GM23338 (cell line): ENCODE results near the gene IFRD1.

ENCODE experiments used
- CREB1 ChIP-seq: fragments of 250-450 bp; sonication (Bioruptor Pico); IDR thresholded peaks from 2 replicates; pipeline ENCODE4 v1.5.0; 2020; ENCODE audit warnings: low read depth, mild to moderate bottlenecking, moderate library complexity
- CTCF ChIP-seq, 2 experiments: fragments of 200-600 bp in 1 of 2; sonication (generic) in 1 of 2; conservative IDR thresholded peaks; 2 replicates each; pipeline versions ENCODE4 v1.5.1 to v1.6.1; 2016 to 2017; ENCODE audit warnings: antibody characterized with exemption in 2 of 2, low read depth in 2 of 2, mild to moderate bottlenecking in 2 of 2, moderate library complexity in 1 of 2
- ETS1 ChIP-seq: IDR thresholded peaks from 2 replicates; pipeline ENCODE4 v1.6.1; 2016; ENCODE audit warnings: antibody characterized with exemption
- EZH2 ChIP-seq: fragments of 200-600 bp; sonication (generic); IDR thresholded peaks from one replicate; pipeline ENCODE4 v1.8.0; 2017; ENCODE audit warnings: antibody characterized with exemption, mild to moderate bottlenecking, low read depth; ENCODE audit not compliant: unreplicated experiment
- EZH2phosphoT487 ChIP-seq: fragments of 200-600 bp; sonication (generic); IDR thresholded peaks from one replicate; pipeline ENCODE4 v1.8.1; 2018; ENCODE audit warnings: antibody characterized with exemption; ENCODE audit not compliant: unreplicated experiment
- JUNB ChIP-seq: IDR thresholded peaks from one replicate; pipeline ENCODE4 v1.6.1; 2016; ENCODE audit warnings: antibody characterized with exemption; ENCODE audit not compliant: unreplicated experiment
- NANOG ChIP-seq: IDR thresholded peaks from 2 replicates; pipeline ENCODE4 v1.6.1; 2016; ENCODE audit warnings: antibody characterized with exemption, borderline replicate concordance
- POLR2AphosphoS5 ChIP-seq: IDR thresholded peaks from 2 replicates; pipeline ENCODE4 v1.6.1; 2016; ENCODE audit warnings: antibody characterized with exemption, low read depth
- REST ChIP-seq: IDR thresholded peaks from one replicate; pipeline ENCODE4 v1.6.1; 2018; ENCODE audit warnings: antibody characterized with exemption; ENCODE audit not compliant: unreplicated experiment
- STAT1 ChIP-seq: IDR thresholded peaks from one replicate; pipeline ENCODE4 v1.6.1; 2016; ENCODE audit warnings: antibody characterized with exemption; ENCODE audit not compliant: unreplicated experiment
- ZNF114 ChIP-seq: fragments of 250-450 bp; sonication (Bioruptor Pico); IDR thresholded peaks from 2 replicates; pipeline ENCODE4 v1.5.0; 2020; ENCODE audit warnings: mild to moderate bottlenecking, moderate library complexity
- ZNF331 ChIP-seq: fragments of 250-450 bp; sonication (Bioruptor Pico); IDR thresholded peaks from 2 replicates; pipeline ENCODE4 v1.5.0; 2020; ENCODE audit warnings: low read depth, mild to moderate bottlenecking, moderate library complexity
- ZNF462 ChIP-seq: fragments of 250-450 bp; sonication (Bioruptor Pico); IDR thresholded peaks from 2 replicates; pipeline ENCODE4 v1.5.0; 2020; ENCODE audit warnings: mild to moderate bottlenecking, moderate library complexity

GRCh38 chr7:112446431-112446830, 3.8 kb upstream of the IFRD1 start:
- no peak for TF ChIP-seq JUNB
- no peak for TF ChIP-seq STAT1
- TF ChIP-seq POLR2AphosphoS5, result no peak
- TF ChIP-seq CREB1, result no peak
- TF ChIP-seq CTCF (conservative IDR thresholded peaks at IDR 0.05; ENCODE audit: low read depth in 2 of 2), result no peak
- no peak for TF ChIP-seq EZH2
- TF ChIP-seq EZH2phosphoT487, result no peak
- TF ChIP-seq REST, result no peak
- no peak for TF ChIP-seq ETS1
- no peak for TF ChIP-seq NANOG
- TF ChIP-seq ZNF114 (CRISPR knock-in tag), result no peak
- TF ChIP-seq ZNF462 (CRISPR knock-in tag), result no peak
- TF ChIP-seq ZNF331 (CRISPR knock-in tag), result no peak
